Activated CD8-positive, alpha-beta T cell treated with anti-CD3 and anti-CD28 coated beads for 36 hours (primary cell): ENCODE results near the gene NMRAL1. TPM values are rescaled to one million over a fixed set of nuclear protein-coding genes. Genes with fewer than 3 reads are reported as not detected.

ENCODE experiments used
- ATAC-seq: fragments of 200-7000 bp; cut with Tn5 transposase; one replicate; pipeline ENCODE4 v1.10.0; 2021; ENCODE audit warnings: mild to moderate bottlenecking, moderate library complexity
- CTCF ChIA-PET: fragments of 350-600 bp; sonication (Branson Sonifier 250); formaldehyde crosslinking; loops from one replicate; lab custom pipeline; 2021; ENCODE audit warnings: antibody characterized with exemption; lab: Charles Lee
- POLR2A ChIA-PET: fragments of 350-600 bp; sonication (Branson Sonifier 250); formaldehyde crosslinking; loops from one replicate; lab custom pipeline; 2021; ENCODE audit warnings: antibody characterized with exemption; lab: Charles Lee
- DNase-seq: peaks from one replicate; pipeline ENCODE4 v3.0.0-alpha.2; 2020
- H3K27ac Mint-ChIP-seq: one replicate; pipeline ENCODE4 v1.8.0; 2021; ENCODE audit warnings: mild to moderate bottlenecking, mixed read lengths
- H3K27me3 Mint-ChIP-seq: one replicate; pipeline ENCODE4 v1.8.0; 2021; ENCODE audit warnings: mixed read lengths
- H3K36me3 Mint-ChIP-seq: one replicate; pipeline ENCODE4 v1.8.0; 2021; ENCODE audit warnings: low read depth, mixed read lengths
- H3K4me1 Mint-ChIP-seq: one replicate; pipeline ENCODE4 v1.8.0; 2021; ENCODE audit warnings: low read depth, mixed read lengths
- H3K4me3 Mint-ChIP-seq: one replicate; pipeline ENCODE4 v1.8.0; 2021; ENCODE audit warnings: mild to moderate bottlenecking, moderate library complexity, mixed read lengths
- H3K9me3 Mint-ChIP-seq: one replicate; pipeline ENCODE4 v1.8.0; 2021; ENCODE audit warnings: mixed read lengths
- CTCF ChIP-seq: fragments of 200-600 bp; IDR thresholded peaks from one replicate; pipeline ENCODE4 v1.8.0; 2022; ENCODE audit warnings: antibody characterized with exemption, mild to moderate bottlenecking
- intact Hi-C: fragments of 100-400 bp; cut with micrococcal nuclease; formaldehyde crosslinking; loops from one replicate; pipeline ENCODE4 v1.10.0; 2022
- total RNA-seq, 2 experiments: library from RNA; stranded (reverse); gene quantifications; one replicate each; pipeline ENCODE4 v1.2.3, GENCODE V29; 2021

NMRAL1 gene
- total RNA-seq, 2 experiments from 2014 or later: 45.3 to 53.6 TPM

GRCh38 chr16:4433228-4433627, 41.2 kb downstream of the NMRAL1 start:
- Mint-ChIP-seq H3K27me3 (no peaks in the 10 kb centered on the region), H3K4me3 (no peak overlapping the region), H3K9me3 (no peaks in the 10 kb centered on the region), H3K4me1 (peaks cover 30% of the 10 kb centered on the region), H3K36me3 (peaks cover 46% of the 10 kb centered on the region), H3K27ac (peak overlapping the region; percentile 12)
- POLR2A ChIA-PET: no interaction called here
- ATAC-seq (no peak), DNase-seq (no peak)
- intact Hi-C loops: no loop called here
- CTCF ChIA-PET: no interaction called here
- TF ChIP-seq CTCF: no peak

- DNase-seq (no peak), ATAC-seq (no peak)
- POLR2A ChIA-PET: no interaction called here
- Mint-ChIP-seq H3K27ac (peak overlapping the region; percentile 36), H3K36me3 (peaks cover 53% of the 10 kb centered on the region), H3K4me3 (no peak overlapping the region), H3K27me3 (no peaks in the 10 kb centered on the region), H3K4me1 (peaks cover 44% of the 10 kb centered on the region), H3K9me3 (no peaks in the 10 kb centered on the region)
- no peak for TF ChIP-seq CTCF
- CTCF ChIA-PET: no interaction called here
- intact Hi-C loops: no loop called here
Observed at GRCh38 chr16:4431023-4431422, 43.4 kb downstream of the NMRAL1 start.

- Mint-ChIP-seq H3K27ac (peak overlapping the region; percentile 31), H3K4me1 (peaks cover 40% of the 10 kb centered on the region), H3K27me3 (no peaks in the 10 kb centered on the region), H3K36me3 (peaks cover 38% of the 10 kb centered on the region), H3K4me3 (peak overlapping the region; percentile 27), H3K9me3 (no peaks in the 10 kb centered on the region)
- TF ChIP-seq CTCF: no peak
- POLR2A ChIA-PET: interaction anchor here (0.5 to 1.8 kb wide), 6 partner anchors 12 to 64 kb away, joined by 3 to 7 read pairs (median 3); no protein-coding TSS in a partner anchor
- CTCF ChIA-PET: interaction anchor here (1.1 kb wide), 1 partner anchor 31 kb away, joined by 3 read pairs; no protein-coding TSS in a partner anchor
- ATAC-seq: no peak
- DNase-seq: no peak
- intact Hi-C loops: loop anchor here (5.0 kb wide), 1 partner anchor 49 kb away; the partner anchor contains the start of gene HMOX2
Observed at GRCh38 chr16:4428500-4428899, 45.9 kb downstream of the NMRAL1 start.

DNA sequence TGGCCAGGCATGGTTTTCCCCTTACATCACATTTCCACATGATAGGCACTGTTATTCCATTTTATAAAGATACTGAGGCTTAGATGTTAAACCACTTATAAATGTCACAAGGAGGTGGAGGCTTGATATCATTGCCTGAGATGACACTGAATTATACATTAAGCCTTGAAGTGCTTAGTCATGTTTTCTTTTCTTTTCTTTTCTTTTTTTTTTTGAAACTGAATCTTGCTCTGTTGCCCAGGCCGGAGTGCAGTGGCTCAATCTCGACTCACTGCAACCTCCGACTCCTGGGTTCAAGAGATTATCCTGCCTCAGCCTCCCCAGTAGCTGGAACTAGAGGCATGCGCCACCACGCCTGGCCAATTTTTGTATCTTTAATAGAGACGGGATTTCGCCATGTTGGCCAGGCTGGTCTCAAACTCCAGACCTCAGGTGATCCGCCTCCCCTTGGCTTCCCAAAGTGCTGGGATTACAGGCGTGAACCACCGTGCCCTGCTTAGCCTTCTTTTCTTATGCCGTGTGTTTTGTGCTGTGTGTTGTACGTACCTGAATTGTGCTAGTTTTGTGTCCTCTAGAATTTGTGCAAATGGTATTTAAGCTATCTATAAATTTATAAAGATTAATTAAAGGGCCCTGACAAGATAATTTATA, 47.6 kb downstream of the NMRAL1 start:
- H3K36me3 Mint-ChIP-seq: peaks cover 31% of the 10 kb centered on the region
- CTCF ChIA-PET: interaction anchor here (1.7 kb wide), 1 partner anchor 68 kb away, joined by 4 read pairs; no protein-coding TSS in a partner anchor
- intact Hi-C loops: loop anchor here (5.0 kb wide), 1 partner anchor 50 kb away; the partner anchor contains the start of gene HMOX2

More for the DNA sequence above, 47.6 kb downstream of the NMRAL1 start:
- no peak for ATAC-seq
- POLR2A ChIA-PET: interaction anchor here (1.0 to 2.4 kb wide), 8 partner anchors 8 to 60 kb away, joined by 3 to 16 read pairs (median 4); partner anchors contain the start of genes CORO7 and NMRAL1
- peak overlapping the region; percentile 93 for H3K4me3 Mint-ChIP-seq
- H3K27me3 Mint-ChIP-seq: no peaks in the 10 kb centered on the region
- H3K27ac Mint-ChIP-seq: peak overlapping the region; percentile 100
- TF ChIP-seq CTCF: no peak
- no peak for DNase-seq
- H3K4me1 Mint-ChIP-seq: peaks cover 35% of the 10 kb centered on the region
- H3K9me3 Mint-ChIP-seq: no peaks in the 10 kb centered on the region
